Measurements from ENCODE around the gene HOXA11. TPM values are rescaled to one million over a fixed set of nuclear protein-coding genes. Genes with fewer than 3 reads are reported as not detected.
A peak's percentile ranks its signal among the peaks of the same experiment; 100 is the strongest.

The HOXA11 gene
- total RNA-seq, 4 donors from 2014 or later = 5.1 to 7.9 (median 6.4) TPM

DNA sequence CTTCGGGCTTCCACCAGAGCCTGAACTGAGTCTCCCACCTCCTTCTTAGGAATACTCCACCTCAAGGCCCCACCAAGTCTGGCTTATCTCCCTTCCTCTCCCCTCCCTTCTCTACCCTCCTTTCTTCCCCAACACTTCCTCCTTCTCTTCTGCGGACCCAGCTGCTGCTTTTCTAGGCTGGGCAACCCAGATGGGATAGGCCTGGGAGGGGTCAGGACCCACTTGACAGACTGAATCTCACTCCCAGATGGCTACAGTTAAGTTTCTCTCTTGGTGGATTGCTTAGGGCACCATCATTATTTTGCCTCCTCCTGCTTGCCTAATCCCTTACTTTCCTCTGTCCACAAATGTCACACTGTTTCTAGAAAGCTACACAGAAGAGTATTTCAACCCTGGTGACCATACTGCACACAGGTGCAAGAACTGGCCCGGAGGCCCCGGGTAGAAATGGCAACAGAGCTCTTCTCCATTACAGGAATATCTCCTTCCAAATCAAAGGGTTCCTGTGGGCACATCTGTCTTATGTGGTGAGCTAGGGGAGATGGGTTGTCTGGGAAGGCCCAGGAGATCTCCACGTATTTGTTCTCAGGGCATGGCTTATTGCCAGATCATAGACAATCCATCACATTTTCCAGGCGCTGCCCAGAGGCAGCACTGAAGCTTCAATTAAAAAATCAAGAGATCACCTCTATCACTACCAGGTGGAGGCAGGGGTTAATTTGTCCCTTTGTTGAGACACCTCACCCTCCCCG is 5.1 kb upstream of the HOXA11 start:
- Histone ChIP-seq H3K4me3 (peak overlapping the region in 1 of 4 donors; percentile 63), H3K9me3 (no peaks in the 10 kb centered on the region), H3K36me3 (no peaks in the 10 kb centered on the region), H3K27me3 (peaks cover 0 to 11% (median 6%) of the 10 kb centered on the region in 3 donors), H3K4me1 (peaks cover 14 to 49% of the 10 kb centered on the region in 2 donors), H3K27ac (peak overlapping the region; percentile 90 to 99 (median 95))
- in situ Hi-C loops (cut with MboI; ENCODE audit: low sequenced_read_pairs in 4 of 4) = loop anchor here (10.0 to 25.0 kb wide), 8 partner anchors 475 to 1428 kb away; partner anchors contain the start of genes CREB5 (in 1 of the 4) and HIBADH (in 1 of the 4)
- DNase-seq (peak in 1 of 2 donors; percentile 57), ATAC-seq (peak in 1 of 2 donors; percentile 3)
- TF ChIP-seq, protein P1, sequence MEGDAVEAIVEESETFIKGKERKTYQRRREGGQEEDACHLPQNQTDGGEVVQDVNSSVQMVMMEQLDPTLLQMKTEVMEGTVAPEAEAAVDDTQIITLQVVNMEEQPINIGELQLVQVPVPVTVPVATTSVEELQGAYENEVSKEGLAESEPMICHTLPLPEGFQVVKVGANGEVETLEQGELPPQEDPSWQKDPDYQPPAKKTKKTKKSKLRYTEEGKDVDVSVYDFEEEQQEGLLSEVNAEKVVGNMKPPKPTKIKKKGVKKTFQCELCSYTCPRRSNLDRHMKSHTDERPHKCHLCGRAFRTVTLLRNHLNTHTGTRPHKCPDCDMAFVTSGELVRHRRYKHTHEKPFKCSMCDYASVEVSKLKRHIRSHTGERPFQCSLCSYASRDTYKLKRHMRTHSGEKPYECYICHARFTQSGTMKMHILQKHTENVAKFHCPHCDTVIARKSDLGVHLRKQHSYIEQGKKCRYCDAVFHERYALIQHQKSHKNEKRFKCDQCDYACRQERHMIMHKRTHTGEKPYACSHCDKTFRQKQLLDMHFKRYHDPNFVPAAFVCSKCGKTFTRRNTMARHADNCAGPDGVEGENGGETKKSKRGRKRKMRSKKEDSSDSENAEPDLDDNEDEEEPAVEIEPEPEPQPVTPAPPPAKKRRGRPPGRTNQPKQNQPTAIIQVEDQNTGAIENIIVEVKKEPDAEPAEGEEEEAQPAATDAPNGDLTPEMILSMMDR (IDR thresholded peaks at IDR 0.05 in 4 of 5, conservative IDR thresholded peaks at IDR 0.05 in 1 of 5) = no peak
- TF ChIP-seq POLR2A (IDR thresholded peaks at IDR 0.05) = no peak
- intact Hi-C loops (cut with DNase I; ENCODE audit: low total_unique reads) = loop anchor here (5.0 to 10.0 kb wide), 4 partner anchors 552 to 1435 kb away; partner anchors contain the start of genes CREB5 and TAX1BP1

DNA sequence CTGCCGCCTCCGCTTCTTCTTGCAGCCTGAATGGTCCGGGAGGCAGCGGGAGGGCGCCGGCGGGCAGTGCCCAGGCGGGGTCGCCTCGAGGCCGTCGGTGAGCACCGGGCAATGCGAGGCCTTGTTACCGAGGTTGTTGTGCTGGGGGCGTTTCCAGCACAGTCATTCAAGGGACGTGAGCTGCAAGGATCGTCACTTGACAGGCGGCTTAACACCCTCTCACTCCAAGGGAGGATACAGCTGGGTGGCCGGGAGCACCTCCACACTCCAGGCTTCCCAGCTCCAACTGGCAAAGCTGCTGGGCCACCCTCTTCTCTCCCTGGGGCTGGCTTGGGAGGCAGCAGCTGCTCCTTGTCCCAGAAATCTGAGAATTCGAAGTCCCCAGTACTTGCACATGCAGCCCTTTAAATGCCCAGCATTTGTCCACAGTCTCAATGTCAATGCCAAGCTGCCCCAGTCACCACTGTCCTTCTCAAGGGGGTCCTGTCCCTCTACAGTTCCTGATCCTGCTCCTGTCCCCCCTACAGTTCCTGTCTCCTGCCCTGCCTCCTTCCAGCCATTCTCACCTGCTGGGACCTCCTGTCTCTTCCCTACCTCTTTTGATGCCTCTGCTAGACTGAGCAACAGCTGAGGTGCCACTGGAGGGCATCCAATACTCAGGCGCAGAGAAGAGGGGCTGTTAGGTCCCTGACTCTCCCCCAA is 4.4 kb upstream of the HOXA11 start:
- Histone ChIP-seq H3K36me3 (no peaks in the 10 kb centered on the region), H3K9me3 (no peaks in the 10 kb centered on the region), H3K4me1 (peaks cover 14 to 45% of the 10 kb centered on the region in 2 donors), H3K27me3 (peaks cover 0 to 7% (median 6%) of the 10 kb centered on the region in 3 donors), H3K4me3 (peak overlapping the region; percentile 37 to 73 (median 52)), H3K27ac (peak overlapping the region; percentile 90 to 99 (median 95))
- intact Hi-C loops (cut with DNase I; ENCODE audit: low total_unique reads) (loop anchor here (5.0 to 10.0 kb wide), 2 partner anchors 1223 to 1435 kb away; partner anchors contain the start of gene CREB5), in situ Hi-C loops (cut with MboI; ENCODE audit: low sequenced_read_pairs in 4 of 4) (loop anchor here in 3 of 4 donors (10.0 to 25.0 kb wide), 5 partner anchors 898 to 1427 kb away; partner anchors contain the start of gene CREB5 (in 1 of the 3))
- TF ChIP-seq POLR2A (IDR thresholded peaks at IDR 0.05) = peak; percentile 57 to 66
- TF ChIP-seq, protein P1 (IDR thresholded peaks at IDR 0.05 in 4 of 5, conservative IDR thresholded peaks at IDR 0.05 in 1 of 5) = no peak
- DNase-seq (peak in 1 of 2 donors; percentile 78), ATAC-seq (peak; percentile 8)

DNA sequence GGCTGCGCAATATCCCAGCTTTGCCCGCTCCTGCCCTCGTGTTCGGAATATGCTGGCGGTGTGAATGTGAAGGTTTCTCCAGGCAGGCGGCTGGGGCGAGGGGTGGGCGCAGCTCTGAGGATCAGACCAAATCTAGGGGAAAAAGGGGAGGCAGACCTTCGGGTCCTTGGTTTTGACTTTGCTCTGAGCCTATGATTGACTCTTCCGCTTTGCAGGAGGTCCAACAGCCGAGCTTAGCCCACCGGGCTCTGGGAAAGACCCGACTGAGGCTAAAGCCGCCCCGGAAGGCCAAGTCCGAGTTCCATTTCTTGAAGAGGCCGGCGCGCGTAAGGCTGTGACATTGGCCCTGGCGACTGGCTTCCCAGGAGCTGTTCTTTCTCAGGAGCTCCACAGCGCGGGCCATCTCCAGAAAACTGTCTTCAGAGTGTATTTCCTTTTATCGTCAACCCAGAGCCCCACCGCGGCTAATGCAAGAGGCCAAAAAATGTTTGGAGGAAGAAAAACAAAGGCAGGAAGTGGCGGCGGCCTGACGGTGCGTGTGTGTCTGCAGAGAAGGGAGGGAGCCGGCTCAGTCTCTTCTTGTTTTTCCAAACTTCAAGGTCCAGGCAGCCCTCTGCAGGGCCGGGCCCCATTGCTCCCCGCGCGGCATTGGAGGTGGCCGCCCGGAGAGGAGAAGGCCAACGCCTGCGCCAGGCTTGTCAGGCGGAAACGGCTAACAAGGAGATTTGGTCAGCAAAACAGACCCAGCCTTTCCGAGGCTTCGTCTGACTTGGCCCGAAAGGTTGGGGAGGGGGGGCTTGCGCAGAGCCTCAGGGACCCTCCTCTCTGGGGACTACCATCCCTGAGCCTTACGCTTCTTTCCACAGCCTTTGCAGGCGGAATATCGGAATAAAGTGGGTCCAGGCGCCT is 3.6 kb upstream of the HOXA11 start:
- Histone ChIP-seq H3K4me3 (peak overlapping the region; percentile 37 to 73 (median 52)), H3K27me3 (peaks cover 0 to 9% (median 6%) of the 10 kb centered on the region in 3 donors), H3K36me3 (no peaks in the 10 kb centered on the region), H3K4me1 (peaks cover 14 to 38% of the 10 kb centered on the region in 2 donors), H3K27ac (peak overlapping the region; percentile 90 to 99 (median 95)), H3K9me3 (no peaks in the 10 kb centered on the region)
- in situ Hi-C loops (cut with MboI; ENCODE audit: low sequenced_read_pairs in 4 of 4) = loop anchor here in 3 of 4 donors (10.0 to 25.0 kb wide), 5 partner anchors 899 to 1426 kb away; partner anchors contain the start of gene CREB5 (in 1 of the 3)
- intact Hi-C loops (cut with DNase I; ENCODE audit: low total_unique reads) = loop anchor here (5.0 to 10.0 kb wide), 2 partner anchors 1224 to 1436 kb away; partner anchors contain the start of gene CREB5
- peak in 1 of 2 donors; percentile 57 for DNase-seq
- TF ChIP-seq, protein P1 (IDR thresholded peaks at IDR 0.05 in 4 of 5, conservative IDR thresholded peaks at IDR 0.05 in 1 of 5) = no peak
- no peak for TF ChIP-seq POLR2A (IDR thresholded peaks at IDR 0.05)
- ATAC-seq = no peak

Measured in gastrocnemius medialis (tissue), 4 donors.